Activated T-helper 2 cell treated with anti-CD3 and anti-CD28 coated beads, Interferon-gamma antibody, Interleukin-2, Interleukin-4, amounts not matched to agents 10 μg/mL and 5 μg/mL and 100 μg/mL, durations not matched to agents 14 hours and 24 hours and 36 hours (primary cell): ENCODE data around the gene MCU. TPM values are rescaled to one million over a fixed set of nuclear protein-coding genes. Genes with fewer than 3 reads are reported as not detected.
"Not testable (repeated sequence)": the region's sequence is repeated elsewhere in the genome, so short reads cannot be mapped to it uniquely, and the experiment has no call there.

Experiments
- DNase-seq: peaks from one replicate; pipeline ENCODE4 v3.0.0; 2021; ENCODE audit warnings: low spot score
- H3K27ac Mint-ChIP-seq: one replicate; pipeline ENCODE4 v1.8.0; 2021; ENCODE audit warnings: mixed read lengths
- H3K27me3 Mint-ChIP-seq: one replicate; pipeline ENCODE4 v1.8.0; 2021; ENCODE audit warnings: low read depth, mixed read lengths
- H3K36me3 Mint-ChIP-seq: one replicate; pipeline ENCODE4 v1.8.0; 2021; ENCODE audit warnings: low read depth, mixed read lengths
- H3K4me1 Mint-ChIP-seq: one replicate; pipeline ENCODE4 v1.8.0; 2021; ENCODE audit warnings: low read depth, mixed read lengths
- H3K4me3 Mint-ChIP-seq: one replicate; pipeline ENCODE4 v1.8.0; 2021; ENCODE audit warnings: low read depth, mild to moderate bottlenecking, moderate library complexity, mixed read lengths
- H3K9me3 Mint-ChIP-seq: one replicate; pipeline ENCODE4 v1.8.0; 2021; ENCODE audit warnings: mixed read lengths
- intact Hi-C: fragments of 100-400 bp; cut with micrococcal nuclease; formaldehyde crosslinking; loops from one replicate; pipeline ENCODE4 v1.15.1; 2023
- total RNA-seq: library from RNA; stranded (reverse); gene quantifications from 2 replicates; pipeline ENCODE4 v1.2.3, GENCODE V29; 2022

The MCU gene
- total RNA-seq, 1 donor from 2014 or later, result 13.2 TPM

- H3K4me1 Mint-ChIP-seq, result no peaks in the 10 kb centered on the region
- H3K27me3 Mint-ChIP-seq, result peaks cover 8% of the 10 kb centered on the region
- no peaks in the 10 kb centered on the region for H3K9me3 Mint-ChIP-seq
- H3K27ac Mint-ChIP-seq, result no peak overlapping the region
- H3K4me3 Mint-ChIP-seq, result no peak overlapping the region
- no peak for DNase-seq
- intact Hi-C loops, result no loop called here
- no peaks in the 10 kb centered on the region for H3K36me3 Mint-ChIP-seq
Observed at GRCh38 chr10:72898616-72899015, 206.7 kb downstream of the MCU start.

DNA sequence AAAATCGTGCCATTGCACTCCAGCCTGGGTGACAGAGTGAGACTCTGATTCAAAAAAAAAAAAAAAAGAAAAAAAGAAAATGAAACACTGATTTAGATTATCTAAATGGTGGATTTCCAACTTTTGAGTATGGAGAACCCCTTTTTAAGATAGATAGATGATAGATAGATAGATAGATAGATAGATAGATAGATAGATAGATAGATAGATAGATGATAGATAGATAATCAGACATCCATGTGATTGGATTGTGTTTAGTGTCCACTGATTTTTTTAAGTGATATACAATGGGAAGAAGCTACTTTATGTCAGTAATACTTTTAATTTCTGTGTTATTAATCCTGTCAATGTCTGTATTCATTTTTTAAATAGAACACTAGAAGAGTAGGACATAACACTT, 207.6 kb downstream of the MCU start:
- Mint-ChIP-seq H3K9me3 (no peaks in the 10 kb centered on the region), H3K4me1 (no peaks in the 10 kb centered on the region), H3K27ac (no peak overlapping the region), H3K4me3 (no peak overlapping the region), H3K27me3 (peaks cover 6% of the 10 kb centered on the region), H3K36me3 (no peaks in the 10 kb centered on the region)
- DNase-seq, result no peak
- intact Hi-C loops, result no loop called here

DNA sequence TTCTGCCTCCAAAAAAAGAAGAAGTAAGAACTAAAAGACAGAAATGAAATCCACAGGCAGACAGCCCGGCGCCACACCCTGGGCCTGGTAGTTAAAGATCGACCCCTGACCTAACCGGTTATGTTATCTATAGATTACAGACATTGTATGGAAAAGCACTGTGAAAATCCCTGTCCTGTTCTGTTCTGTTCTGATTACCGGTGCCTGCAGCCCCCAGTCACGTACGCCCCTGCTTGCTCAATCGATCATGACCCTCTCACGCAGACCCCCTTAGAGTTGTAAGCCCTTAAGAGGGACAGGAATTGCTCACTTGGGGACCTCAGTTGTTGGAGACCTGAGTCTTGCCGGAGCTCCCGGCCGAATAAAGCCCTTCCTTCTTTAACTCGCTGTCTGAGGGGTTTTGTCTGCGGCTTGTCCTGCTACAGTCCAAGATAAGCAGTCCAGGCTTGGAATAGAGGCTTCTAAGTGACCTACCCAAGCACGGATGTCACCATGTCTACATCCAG, 212.1 kb downstream of the MCU start:
- H3K27ac Mint-ChIP-seq, intact Hi-C loops, H3K27me3 Mint-ChIP-seq, H3K4me1 Mint-ChIP-seq, H3K9me3 Mint-ChIP-seq, H3K36me3 Mint-ChIP-seq, DNase-seq, H3K4me3 Mint-ChIP-seq: not testable (repeated sequence)

DNA sequence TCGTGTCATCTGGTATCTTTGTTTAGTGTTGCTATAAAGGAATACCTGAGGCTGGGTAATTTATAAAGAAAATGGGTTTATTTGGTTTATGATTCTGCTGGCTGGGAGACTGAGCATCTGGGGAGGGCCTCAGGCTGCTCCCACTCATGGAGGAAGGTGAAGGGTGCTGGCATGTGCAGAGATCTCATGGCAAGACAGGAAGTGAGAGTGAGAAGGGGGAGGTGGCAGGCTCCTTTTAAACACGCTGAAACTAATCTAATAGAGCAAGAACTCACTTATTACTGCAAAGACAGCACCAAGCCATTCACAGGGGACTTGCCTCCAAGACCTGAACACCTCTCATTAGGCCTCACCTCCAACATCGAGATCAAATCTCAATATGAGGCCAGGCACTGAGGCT, 212.9 kb downstream of the MCU start:
- Mint-ChIP-seq H3K9me3 (no peaks in the 10 kb centered on the region), H3K4me3 (no peak overlapping the region), H3K36me3 (no peaks in the 10 kb centered on the region), H3K27me3 (no peaks in the 10 kb centered on the region), H3K4me1 (peaks cover 3% of the 10 kb centered on the region), H3K27ac (no peak overlapping the region)
- DNase-seq, result no peak
- intact Hi-C loops, result no loop called here

GRCh38 chr10:72906446-72906845, 214.5 kb downstream of the MCU start:
- no peak overlapping the region for H3K27ac Mint-ChIP-seq
- peaks cover 3% of the 10 kb centered on the region for H3K4me1 Mint-ChIP-seq
- peaks cover 2% of the 10 kb centered on the region for H3K27me3 Mint-ChIP-seq
- H3K36me3 Mint-ChIP-seq, result no peaks in the 10 kb centered on the region
- DNase-seq, result no peak
- intact Hi-C loops, result no loop called here
- H3K4me3 Mint-ChIP-seq, result no peak overlapping the region
- H3K9me3 Mint-ChIP-seq, result no peaks in the 10 kb centered on the region

DNA sequence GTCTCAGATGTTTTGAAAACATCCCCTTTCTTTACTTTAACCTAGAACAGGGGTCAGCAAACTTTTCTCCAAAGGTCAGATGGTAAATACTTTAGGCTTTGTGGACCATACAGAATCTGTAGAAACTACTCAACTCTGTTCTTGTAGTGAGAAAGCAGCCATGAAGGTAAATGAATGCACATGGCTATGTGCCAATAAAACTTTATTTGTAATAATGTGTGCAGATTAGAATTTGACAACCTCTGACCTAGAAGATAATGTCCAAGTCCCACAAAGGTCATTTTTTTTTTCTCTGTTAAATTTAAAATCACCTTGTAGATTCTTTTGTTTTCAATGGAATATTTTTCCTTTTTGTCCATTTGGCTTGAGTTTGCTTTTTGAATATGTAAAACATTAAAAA, 218.8 kb downstream of the MCU start:
- H3K27me3 Mint-ChIP-seq, result peaks cover 2% of the 10 kb centered on the region
- H3K4me1 Mint-ChIP-seq, result no peaks in the 10 kb centered on the region
- H3K9me3 Mint-ChIP-seq, result no peaks in the 10 kb centered on the region
- H3K36me3 Mint-ChIP-seq, result no peaks in the 10 kb centered on the region
- no peak overlapping the region for H3K4me3 Mint-ChIP-seq
- no peak overlapping the region for H3K27ac Mint-ChIP-seq
- no peak for DNase-seq
- intact Hi-C loops, result no loop called here

DNA sequence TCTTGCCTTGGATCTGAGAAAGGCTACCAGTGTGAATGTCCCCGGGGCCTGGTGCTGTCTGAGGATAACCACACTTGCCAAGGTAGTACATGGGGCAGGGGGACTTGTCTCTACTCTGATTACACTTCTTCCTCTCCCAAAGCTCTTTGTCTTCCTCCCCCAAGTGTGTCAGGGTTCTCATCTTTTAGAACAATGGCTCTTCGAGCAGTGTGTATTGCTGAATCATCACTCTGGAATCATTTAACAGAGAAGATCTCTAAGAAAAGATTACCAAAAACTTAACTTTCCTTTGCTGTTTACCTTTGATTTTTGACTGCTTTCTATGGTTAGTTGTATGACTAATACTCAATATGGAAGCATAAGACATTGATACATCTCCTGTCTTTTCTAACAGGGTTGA, 219.8 kb downstream of the MCU start:
- no peaks in the 10 kb centered on the region for H3K9me3 Mint-ChIP-seq
- no peaks in the 10 kb centered on the region for H3K36me3 Mint-ChIP-seq

GRCh38 chr10:72912736-72913135, 220.8 kb downstream of the MCU start:
- peaks cover 3% of the 10 kb centered on the region for H3K27me3 Mint-ChIP-seq
- intact Hi-C loops, result no loop called here

More for the DNA sequence above, 219.8 kb downstream of the MCU start:
- Mint-ChIP-seq H3K4me3 (no peak overlapping the region), H3K27ac (no peak overlapping the region), H3K27me3 (peaks cover 2% of the 10 kb centered on the region), H3K4me1 (no peaks in the 10 kb centered on the region)
- DNase-seq, result no peak
- intact Hi-C loops, result no loop called here

GRCh38 chr10:72913287-72913686, 221.3 kb downstream of the MCU start:
- Mint-ChIP-seq H3K4me1 (peaks cover 3% of the 10 kb centered on the region), H3K27ac (no peak overlapping the region), H3K4me3 (no peak overlapping the region), H3K9me3 (no peaks in the 10 kb centered on the region), H3K36me3 (no peaks in the 10 kb centered on the region), H3K27me3 (peaks cover 7% of the 10 kb centered on the region)
- intact Hi-C loops, result no loop called here
- no peak for DNase-seq

More at GRCh38 chr10:72912736-72913135, 220.8 kb downstream of the MCU start:
- Mint-ChIP-seq H3K4me3 (no peak overlapping the region), H3K4me1 (no peaks in the 10 kb centered on the region), H3K9me3 (no peaks in the 10 kb centered on the region), H3K36me3 (no peaks in the 10 kb centered on the region), H3K27ac (no peak overlapping the region)
- DNase-seq, result no peak

DNA sequence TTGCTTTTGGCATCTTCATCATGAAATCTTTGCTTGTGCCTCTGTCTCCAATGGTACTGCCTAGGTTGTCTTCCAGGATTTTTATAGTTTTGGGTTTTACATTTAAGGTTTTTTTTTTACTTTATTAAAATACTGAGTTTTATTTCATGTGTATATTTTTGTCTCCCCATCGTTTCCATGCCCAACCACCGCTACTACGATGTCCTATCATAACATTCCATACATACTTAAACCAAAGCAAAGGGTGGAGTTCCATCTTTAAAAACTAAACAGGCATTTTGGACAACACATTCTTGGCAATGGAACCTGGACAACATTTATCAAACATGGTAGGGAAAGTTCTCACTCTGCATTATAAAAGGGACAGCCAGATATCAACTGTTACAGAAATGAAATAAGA, 225.3 kb downstream of the MCU start:
- DNase-seq, H3K9me3 Mint-ChIP-seq, H3K4me3 Mint-ChIP-seq, H3K36me3 Mint-ChIP-seq, intact Hi-C loops, H3K27ac Mint-ChIP-seq, H3K4me1 Mint-ChIP-seq: not testable (repeated sequence)
- H3K27me3 Mint-ChIP-seq, result peaks cover 26% of the 10 kb centered on the region

- H3K27ac Mint-ChIP-seq, H3K36me3 Mint-ChIP-seq, DNase-seq, intact Hi-C loops, H3K4me3 Mint-ChIP-seq, H3K4me1 Mint-ChIP-seq: not testable (repeated sequence)
- peaks cover 12% of the 10 kb centered on the region for H3K9me3 Mint-ChIP-seq
- peaks cover 29% of the 10 kb centered on the region for H3K27me3 Mint-ChIP-seq
Observed at GRCh38 chr10:72917803-72918332, 225.9 kb downstream of the MCU start.

GRCh38 chr10:72918352-72918751, 226.4 kb downstream of the MCU start:
- H3K27ac Mint-ChIP-seq, result no peak overlapping the region
- peaks cover 12% of the 10 kb centered on the region for H3K9me3 Mint-ChIP-seq
- no peak overlapping the region for H3K4me3 Mint-ChIP-seq
- DNase-seq, result no peak
- intact Hi-C loops, result no loop called here
- H3K36me3 Mint-ChIP-seq, result no peaks in the 10 kb centered on the region
- H3K27me3 Mint-ChIP-seq, result peaks cover 29% of the 10 kb centered on the region
- peaks cover 3% of the 10 kb centered on the region for H3K4me1 Mint-ChIP-seq

DNA sequence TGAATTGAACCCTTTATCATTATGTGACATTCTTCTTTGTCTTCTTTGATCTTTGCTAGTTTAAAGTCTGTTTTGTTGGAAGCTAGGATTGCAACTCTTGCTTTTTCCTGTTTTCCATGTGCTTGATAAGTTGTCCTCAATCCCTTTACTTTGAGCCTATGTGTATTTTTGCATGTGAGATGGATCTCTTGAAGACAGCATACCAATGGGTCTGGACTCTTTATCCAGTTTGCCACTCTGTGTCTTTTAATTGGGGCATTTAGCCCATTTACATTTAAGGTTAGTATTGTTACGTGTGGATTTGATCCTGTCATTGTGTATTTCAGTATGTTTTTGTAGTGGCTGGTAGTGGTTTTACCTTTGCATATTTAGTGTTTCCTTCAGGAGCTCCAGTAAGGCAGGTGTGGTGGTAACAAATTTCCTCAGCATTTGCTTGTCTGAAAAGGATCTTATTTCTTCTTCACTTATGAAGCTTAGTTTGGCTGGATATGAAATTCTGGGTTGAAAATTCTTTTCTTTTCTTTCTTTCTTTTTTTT, 229.3 kb downstream of the MCU start:
- H3K27ac Mint-ChIP-seq, H3K4me3 Mint-ChIP-seq, DNase-seq, intact Hi-C loops, H3K4me1 Mint-ChIP-seq, H3K36me3 Mint-ChIP-seq: not testable (repeated sequence)
- Mint-ChIP-seq H3K9me3 (peaks cover 12% of the 10 kb centered on the region), H3K27me3 (peaks cover 34% of the 10 kb centered on the region)

- no peak for DNase-seq
- H3K27ac Mint-ChIP-seq, result no peak overlapping the region
- H3K4me1 Mint-ChIP-seq, result no peaks in the 10 kb centered on the region
- H3K36me3 Mint-ChIP-seq, result no peaks in the 10 kb centered on the region
- intact Hi-C loops, result no loop called here
- H3K9me3 Mint-ChIP-seq, result peaks cover 12% of the 10 kb centered on the region
- H3K4me3 Mint-ChIP-seq, result no peak overlapping the region
- H3K27me3 Mint-ChIP-seq, result peaks cover 26% of the 10 kb centered on the region
Observed at GRCh38 chr10:72924351-72924750, 232.4 kb downstream of the MCU start.
